C4-2B (cell line): ENCODE results near the gene SHE.
"Not testable (repeated sequence)": the region's sequence is repeated elsewhere in the genome, so short reads cannot be mapped to it uniquely, and the experiment has no call there.

Experiments
- H3K27ac ChIP-seq: fragments of 450-650 bp; 2 replicates; pipeline ENCODE4 v1.5.1; 2017
- CTCF ChIP-seq: fragments of 450-650 bp; conservative IDR thresholded peaks from 2 replicates; pipeline ENCODE4 v1.5.1; 2017; ENCODE audit warnings: mild to moderate bottlenecking
- ZFX ChIP-seq: fragments of 450-650 bp; IDR thresholded peaks from 2 replicates; pipeline ENCODE4 v1.6.1; 2017

The SHE gene

DNA sequence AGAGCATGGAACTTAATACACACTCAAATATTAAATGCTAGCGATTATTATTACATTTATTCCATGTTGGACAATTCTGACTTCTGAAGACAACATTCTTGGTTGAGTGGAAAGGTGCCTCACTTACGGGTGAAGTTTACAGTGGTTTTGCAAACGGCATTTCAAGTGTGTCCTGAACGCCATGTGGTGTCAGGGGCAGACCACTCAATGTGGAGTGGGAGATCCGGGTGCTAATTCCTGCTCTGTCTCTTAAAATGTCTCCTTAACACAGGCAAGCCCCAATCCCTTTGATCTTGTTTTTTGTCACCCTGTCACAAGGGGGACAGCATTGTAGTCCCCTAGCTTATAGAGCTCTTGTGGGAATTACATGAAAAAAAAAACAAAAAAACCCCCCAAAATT, 5.8 kb downstream of the SHE start:
- no peak overlapping the region for H3K27ac ChIP-seq
- no peak for TF ChIP-seq ZFX
- no peak for TF ChIP-seq CTCF

DNA sequence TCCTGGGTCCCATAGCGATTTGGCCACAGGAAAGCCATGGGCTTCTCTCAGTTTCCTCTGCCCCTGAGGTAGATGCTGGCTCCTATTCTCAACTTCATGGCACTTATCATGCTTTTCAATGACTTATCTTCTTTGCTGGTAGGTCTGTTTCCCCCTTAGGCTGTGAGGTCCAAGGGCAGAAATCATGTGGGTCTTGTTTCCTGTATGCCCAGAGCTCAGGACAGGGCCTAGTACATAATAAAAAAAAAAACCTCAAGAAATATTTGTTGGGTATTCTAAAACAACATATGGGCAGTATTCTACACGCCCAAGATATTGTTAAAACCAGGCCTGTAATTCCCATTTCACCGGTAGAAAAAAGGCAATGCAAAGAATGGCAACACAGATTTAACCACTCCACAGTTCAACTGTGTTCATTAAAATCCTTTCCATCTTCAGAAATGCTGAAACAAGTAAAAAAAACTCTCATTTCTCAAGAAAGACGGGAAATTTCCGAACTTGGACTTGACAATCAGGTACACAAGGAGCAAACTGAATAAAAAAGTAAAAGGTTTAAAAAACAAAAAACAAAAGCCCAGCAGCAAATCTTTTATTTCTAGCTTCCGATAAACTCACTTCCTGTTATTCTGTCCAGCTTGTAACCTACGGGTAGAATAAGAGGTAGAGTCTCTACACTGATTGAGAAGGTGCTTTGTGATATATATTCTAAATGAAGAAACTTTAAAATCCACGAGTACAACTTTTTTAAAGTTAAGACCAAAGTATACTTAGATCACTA, 6.5 kb downstream of the SHE start:
- H3K27ac ChIP-seq = no peak overlapping the region
- TF ChIP-seq CTCF = no peak
- TF ChIP-seq ZFX = no peak

- H3K27ac ChIP-seq = no peak overlapping the region
- no peak for TF ChIP-seq ZFX
- no peak for TF ChIP-seq CTCF
Observed at GRCh38 chr1:154493276-154493675, 8.9 kb downstream of the SHE start.

DNA sequence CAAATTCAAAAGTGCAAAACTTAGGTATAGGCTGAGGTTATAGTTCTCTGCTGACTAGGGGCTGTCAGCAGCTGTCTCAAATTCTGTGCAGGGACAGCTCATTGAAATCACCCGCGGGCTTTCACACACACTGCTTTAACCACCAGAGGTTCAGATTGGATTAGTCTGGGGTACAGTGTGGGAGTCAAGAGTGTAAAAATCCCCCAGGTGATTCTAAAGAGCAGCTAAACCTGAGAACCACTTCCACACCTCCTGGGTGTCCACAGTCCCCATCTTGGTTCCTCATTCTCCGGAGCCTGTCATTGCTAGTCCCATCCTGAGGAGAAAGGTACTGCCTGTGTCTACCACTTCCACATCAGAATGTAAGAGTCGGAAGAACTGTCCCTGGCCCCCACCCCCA, 10.1 kb downstream of the SHE start:
- TF ChIP-seq CTCF (no peak), ZFX (no peak)
- H3K27ac ChIP-seq = no peak overlapping the region

DNA sequence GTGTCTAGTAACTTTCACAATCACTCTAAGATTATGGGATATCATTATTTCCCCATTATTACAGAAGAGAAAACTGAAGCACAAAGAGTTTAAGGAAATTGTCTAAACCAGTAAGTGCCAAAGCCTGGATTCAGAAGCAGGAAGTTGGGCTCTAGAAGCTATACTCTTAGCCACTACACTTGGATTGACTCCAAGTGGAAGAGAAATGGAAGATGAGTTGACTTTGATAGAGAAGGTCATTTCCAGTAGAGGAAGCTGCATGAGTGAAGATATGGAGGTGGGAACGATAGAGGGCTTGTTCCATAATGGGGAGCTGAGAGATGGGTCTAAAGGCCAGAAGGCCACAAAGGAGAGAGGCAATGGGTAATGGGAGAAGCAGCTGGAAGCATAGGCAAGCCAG, 11.9 kb downstream of the SHE start:
- no peak overlapping the region for H3K27ac ChIP-seq
- TF ChIP-seq ZFX (no peak), CTCF (no peak)

- TF ChIP-seq ZFX = no peak
- TF ChIP-seq CTCF = no peak
- no peak overlapping the region for H3K27ac ChIP-seq
Observed at GRCh38 chr1:154489695-154490274, 12.4 kb downstream of the SHE start.

DNA sequence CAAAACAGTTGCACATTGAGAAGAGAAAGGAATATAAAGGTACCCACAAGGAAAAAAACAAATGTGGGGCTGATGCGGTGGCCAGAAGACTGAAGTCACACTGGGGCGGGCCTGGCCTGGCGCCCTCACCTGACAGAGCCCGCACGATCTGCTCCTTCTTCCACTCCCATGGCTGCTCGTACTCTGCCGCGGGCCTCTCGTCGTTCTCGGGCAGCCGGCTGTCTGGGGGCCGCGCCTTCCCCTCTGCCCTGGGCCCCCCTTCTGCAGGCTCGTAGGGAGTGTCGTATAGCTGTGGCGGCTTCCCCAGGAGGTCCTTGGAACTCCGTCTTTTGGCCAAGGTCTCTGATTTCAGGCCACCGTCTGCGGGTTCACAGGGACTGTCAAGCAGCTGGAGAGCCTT, 13.3 kb downstream of the SHE start:
- no peak overlapping the region for H3K27ac ChIP-seq
- TF ChIP-seq ZFX (no peak), CTCF (no peak)

DNA sequence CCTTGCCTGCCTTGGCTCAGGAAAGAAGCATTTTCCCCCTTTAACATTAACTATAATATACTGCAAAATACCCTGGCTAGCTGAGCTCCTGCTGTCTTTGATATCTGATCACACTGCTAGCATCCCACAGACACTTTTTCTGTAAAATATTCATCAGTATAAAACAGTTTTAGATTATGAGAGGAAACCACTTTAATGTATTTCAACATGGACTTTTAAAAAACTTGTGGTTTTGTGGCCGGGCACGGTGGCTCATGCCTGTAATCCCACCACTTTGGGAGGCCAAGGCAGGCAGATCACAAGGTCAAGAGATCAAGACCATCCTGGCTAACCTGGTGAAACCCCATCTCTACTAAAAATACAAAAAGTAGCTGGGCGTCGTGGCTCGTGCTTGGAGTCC, 15.5 kb downstream of the SHE start:
- H3K27ac ChIP-seq = not testable (repeated sequence)
